ENCODE data around the gene ACTR3.

- TF ChIP-seq CTCF (IDR thresholded peaks at IDR 0.05), result no peak
- TF ChIP-seq POLR2A (IDR thresholded peaks at IDR 0.05), result no peak
- TF ChIP-seq EP300 (IDR thresholded peaks at IDR 0.05), result no peak
Observed at GRCh38 chr2:113972766-113973165, 82.9 kb downstream of the ACTR3 start.
